Tibial nerve (tissue), 4 donors: ENCODE results near the gene TBC1D22A. TPM values are rescaled to one million over a fixed set of nuclear protein-coding genes. Genes with fewer than 3 reads are reported as not detected.

Experiments
- DNase-seq, 2 donors: peaks; one replicate each; pipeline ENCODE4 v3.0.0-alpha.2; 2019; ENCODE audit warnings: low spot score in 2 of 2
- H3K27ac ChIP-seq, 4 donors: fragments of 200-600 bp; sonication (generic) in 3 of 4; one replicate each; pipeline ENCODE4 v1.5.1; 2017 to 2019; ENCODE audit warnings: mild to moderate bottlenecking in 1 of 4
- H3K27me3 ChIP-seq, 2 donors: fragments of 200-600 bp; sonication (generic) in 1 of 2; one replicate each; pipeline versions ENCODE4 v1.5.1 to v1.6.0; 2017 to 2019
- H3K36me3 ChIP-seq, 3 donors: fragments of 200-600 bp; sonication (generic); one replicate each; pipeline ENCODE4 v1.5.1; 2018 to 2019
- H3K4me1 ChIP-seq, 4 donors: fragments of 200-600 bp; sonication (generic) in 3 of 4; one replicate each; pipeline ENCODE4 v1.5.1; 2017 to 2019
- H3K4me3 ChIP-seq, 4 donors: fragments of 200-600 bp; sonication (generic) in 3 of 4; one replicate each; pipeline ENCODE4 v1.5.1; 2017 to 2019; ENCODE audit warnings: mild to moderate bottlenecking in 1 of 4, moderate library complexity in 1 of 4
- H3K9me3 ChIP-seq, 4 donors: fragments of 200-600 bp; sonication (generic) in 3 of 4; one replicate each; pipeline ENCODE4 v1.5.1; 2017 to 2019
- CTCF ChIP-seq, 5 experiments: fragments of 200-600 bp in 3 of 5; fragments of 450-650 bp in 2 of 5; sonication (generic) in 3 of 5; IDR thresholded peaks; one replicate each; pipeline ENCODE4 v1.5.1; 2016 to 2019; ENCODE audit warnings: antibody characterized with exemption in 5 of 5, mild to moderate bottlenecking in 3 of 5, moderate library complexity in 2 of 5
- EP300 ChIP-seq, 2 donors: sonication (generic); formaldehyde crosslinking; IDR thresholded peaks; one replicate each; pipeline ENCODE4 v1.6.1; 2017; ENCODE audit warnings: antibody characterized with exemption in 2 of 2, mild to moderate bottlenecking in 1 of 2
- POLR2A ChIP-seq, 2 donors: fragments of 450-650 bp; IDR thresholded peaks; one replicate each; pipeline ENCODE4 v1.6.1; 2017; ENCODE audit warnings: antibody characterized with exemption in 2 of 2, mild to moderate bottlenecking in 2 of 2, moderate library complexity in 2 of 2
- WGBS, 2 donors: methylation state at CpG; one replicate each; pipeline ENCODE4 v1.1.5; 2018; 5-methylcytosine and 5-hydroxymethylcytosine counted together
- total RNA-seq, 4 donors: library from RNA; depleted of rRNA; stranded (reverse); fragments of >200 nt; gene quantifications; one replicate each; pipeline ENCODE4 v1.1.0, GENCODE V29; 2016

The TBC1D22A gene
- total RNA-seq, 4 donors from 2014 or later: 27.3 to 35.4 (median 29.3) TPM

- Histone ChIP-seq H3K9me3 (no peaks in the 10 kb centered on the region), H3K27me3 (no peaks in the 10 kb centered on the region), H3K27ac (no peak overlapping the region), H3K4me1 (peaks cover 0 to 15% (median 0%) of the 10 kb centered on the region in 4 donors), H3K4me3 (no peak overlapping the region), H3K36me3 (peaks cover 0 to 4% (median 0%) of the 10 kb centered on the region in 3 donors)
- DNase-seq: no peak
- TF ChIP-seq POLR2A (IDR thresholded peaks at IDR 0.05) (no peak), CTCF (IDR thresholded peaks at IDR 0.05) (no peak), EP300 (IDR thresholded peaks at IDR 0.05) (no peak)
- WGBS, 2 donors: 93 to 94% methylated on average over 17 to 18 of the region's 18 CpGs
Measured at GRCh38 chr22:47042861-47043496, 280.5 kb downstream of the TBC1D22A start.

- Histone ChIP-seq H3K27ac (no peak overlapping the region), H3K4me1 (peaks cover 0 to 15% (median 0%) of the 10 kb centered on the region in 4 donors), H3K9me3 (no peaks in the 10 kb centered on the region), H3K36me3 (no peaks in the 10 kb centered on the region), H3K27me3 (no peaks in the 10 kb centered on the region), H3K4me3 (no peak overlapping the region)
- TF ChIP-seq CTCF (IDR thresholded peaks at IDR 0.05) (no peak), POLR2A (IDR thresholded peaks at IDR 0.05) (no peak), EP300 (IDR thresholded peaks at IDR 0.05) (no peak)
- no peak for DNase-seq
- WGBS, 2 donors: 51 to 54% methylated on average over 17 of the region's 19 CpGs
Measured at GRCh38 chr22:47043835-47044721, 281.6 kb downstream of the TBC1D22A start.

- H3K4me1 ChIP-seq: peaks cover 0 to 16% (median 0%) of the 10 kb centered on the region in 4 donors
- H3K36me3 ChIP-seq: no peaks in the 10 kb centered on the region
- 76 to 83% methylated on average over 29 of the region's 29 CpGs for WGBS, 2 donors
- no peaks in the 10 kb centered on the region for H3K27me3 ChIP-seq
- no peaks in the 10 kb centered on the region for H3K9me3 ChIP-seq
- H3K27ac ChIP-seq: no peak overlapping the region
- H3K4me3 ChIP-seq: no peak overlapping the region
- TF ChIP-seq POLR2A (IDR thresholded peaks at IDR 0.05) (no peak), CTCF (IDR thresholded peaks at IDR 0.05) (no peak), EP300 (IDR thresholded peaks at IDR 0.05) (no peak)
- DNase-seq: no peak
Measured at GRCh38 chr22:47044722-47045535, 282.5 kb downstream of the TBC1D22A start.

GRCh38 chr22:47045691-47046410 lies 283.4 kb downstream of the TBC1D22A start:
- Histone ChIP-seq H3K27ac (no peak overlapping the region), H3K4me1 (peaks cover 0 to 25% (median 0%) of the 10 kb centered on the region in 4 donors), H3K4me3 (no peak overlapping the region), H3K36me3 (no peaks in the 10 kb centered on the region), H3K9me3 (no peaks in the 10 kb centered on the region), H3K27me3 (no peaks in the 10 kb centered on the region)
- 95 to 97% methylated on average over 10 to 13 of the region's 14 CpGs for WGBS, 2 donors
- TF ChIP-seq EP300 (IDR thresholded peaks at IDR 0.05) (no peak), CTCF (IDR thresholded peaks at IDR 0.05) (no peak), POLR2A (IDR thresholded peaks at IDR 0.05) (no peak)
- no peak for DNase-seq
